Activated naive CD8-positive, alpha-beta T cell treated with anti-CD3 and anti-CD28 coated beads, Interleukin-2, amount 10 ng/mL, durations not matched to agents 7 days and 5 days (primary cell): Measurements from ENCODE around the gene SCYL2. TPM values are rescaled to one million over a fixed set of nuclear protein-coding genes. Genes with fewer than 3 reads are reported as not detected.
"Not testable (repeated sequence)": the region's sequence is repeated elsewhere in the genome, so short reads cannot be mapped to it uniquely, and the experiment has no call there.

Source experiments
- ATAC-seq: fragments of 150-1000 bp; cut with Tn5 transposase; one replicate; pipeline ENCODE4 v1.10.0; 2021; ENCODE audit warnings: low read depth, moderate library complexity
- POLR2A ChIA-PET: fragments of 350-600 bp; sonication (Branson Sonifier 250); formaldehyde crosslinking; loops from one replicate; lab custom pipeline; 2021; ENCODE audit warnings: antibody characterized with exemption; lab: Charles Lee
- DNase-seq: peaks from one replicate; pipeline ENCODE4 v3.0.0; 2021
- H3K27ac Mint-ChIP-seq: one replicate; pipeline ENCODE4 v1.8.0; 2022; ENCODE audit warnings: mild to moderate bottlenecking, mixed read lengths
- H3K27me3 Mint-ChIP-seq: one replicate; pipeline ENCODE4 v1.8.0; 2022; ENCODE audit warnings: mild to moderate bottlenecking, moderate library complexity, mixed read lengths
- H3K36me3 Mint-ChIP-seq: one replicate; pipeline ENCODE4 v1.8.0; 2021; ENCODE audit warnings: mild to moderate bottlenecking, mixed read lengths
- H3K4me1 Mint-ChIP-seq: one replicate; pipeline ENCODE4 v1.8.0; 2021; ENCODE audit warnings: mixed read lengths
- H3K4me3 Mint-ChIP-seq: one replicate; pipeline ENCODE4 v1.8.0; 2022; ENCODE audit warnings: mild to moderate bottlenecking, moderate library complexity, mixed read lengths
- H3K9me3 Mint-ChIP-seq: one replicate; pipeline ENCODE4 v1.8.0; 2021; ENCODE audit warnings: mixed read lengths
- total RNA-seq, 2 experiments: library from RNA; stranded (reverse); gene quantifications; one replicate each; pipeline ENCODE4 v1.2.3, GENCODE V29; 2021

SCYL2 gene
- total RNA-seq, 2 experiments from 2014 or later: 37.2 to 37.8 TPM

GRCh38 chr12:100311317-100311716 is 44.3 kb downstream of the SCYL2 start:
- ATAC-seq (no peak), DNase-seq (no peak)
- POLR2A ChIA-PET: no interaction called here
- Mint-ChIP-seq H3K9me3 (peaks cover 7% of the 10 kb centered on the region), H3K4me3 (no peak overlapping the region), H3K4me1 (no peaks in the 10 kb centered on the region), H3K27me3 (no peaks in the 10 kb centered on the region), H3K36me3 (peaks cover 28% of the 10 kb centered on the region), H3K27ac (no peak overlapping the region)

DNA sequence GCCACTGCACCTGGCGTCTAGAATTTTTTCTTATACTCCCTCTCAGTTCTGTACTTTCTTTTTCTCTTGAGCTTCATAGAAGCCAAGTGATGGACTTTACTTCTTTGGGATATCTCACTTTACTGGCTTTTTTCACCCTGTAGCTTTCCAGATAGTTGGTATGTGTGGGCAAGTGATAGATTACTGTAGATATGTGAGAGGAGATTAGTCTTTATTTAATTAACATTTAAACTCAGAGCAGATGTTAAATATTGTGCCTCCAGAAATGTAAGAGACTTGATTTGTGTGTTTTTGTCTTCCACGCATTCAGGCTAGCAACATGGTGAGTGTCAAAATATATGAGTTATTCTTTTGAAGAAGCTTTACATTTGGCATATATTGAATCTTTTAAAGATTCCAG is 50.4 kb downstream of the SCYL2 start:
- Mint-ChIP-seq H3K4me1 (no peaks in the 10 kb centered on the region), H3K27ac (no peak overlapping the region), H3K27me3 (no peaks in the 10 kb centered on the region), H3K4me3 (no peak overlapping the region), H3K36me3 (peaks cover 8% of the 10 kb centered on the region), H3K9me3 (no peaks in the 10 kb centered on the region)
- DNase-seq: no peak
- POLR2A ChIA-PET: no interaction called here
- ATAC-seq: no peak

DNA sequence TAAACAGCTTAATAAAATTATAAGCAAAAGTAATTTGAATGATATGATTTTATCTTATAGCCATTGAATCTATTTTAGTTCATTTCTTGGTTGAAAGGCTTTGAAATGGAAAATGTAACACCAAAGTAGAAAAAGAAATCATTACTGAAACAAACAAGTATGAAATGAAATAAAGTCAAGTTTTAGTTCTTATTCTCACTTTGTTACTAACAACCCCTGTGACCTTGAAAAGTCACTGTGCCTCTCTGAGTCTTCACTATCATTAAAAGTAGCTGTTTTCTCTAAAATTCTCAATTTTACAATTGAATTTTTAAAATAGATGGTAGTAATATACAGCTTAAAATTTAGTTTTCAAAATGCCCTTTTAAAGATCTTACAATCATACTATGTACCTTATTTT is 57.5 kb downstream of the SCYL2 start:
- POLR2A ChIA-PET: no interaction called here
- H3K4me1 Mint-ChIP-seq: no peaks in the 10 kb centered on the region
- no peaks in the 10 kb centered on the region for H3K27me3 Mint-ChIP-seq
- no peaks in the 10 kb centered on the region for H3K9me3 Mint-ChIP-seq
- H3K36me3 Mint-ChIP-seq: peaks cover 15% of the 10 kb centered on the region
- no peak overlapping the region for H3K27ac Mint-ChIP-seq
- no peak overlapping the region for H3K4me3 Mint-ChIP-seq
- ATAC-seq: no peak
- DNase-seq: no peak

- no peak for DNase-seq
- Mint-ChIP-seq H3K36me3 (peaks cover 19% of the 10 kb centered on the region), H3K9me3 (no peaks in the 10 kb centered on the region), H3K4me3 (no peak overlapping the region), H3K27ac (no peak overlapping the region), H3K4me1 (no peaks in the 10 kb centered on the region), H3K27me3 (no peaks in the 10 kb centered on the region)
- POLR2A ChIA-PET: no interaction called here
- no peak for ATAC-seq
Observed at GRCh38 chr12:100326208-100326607, 59.2 kb downstream of the SCYL2 start.

GRCh38 chr12:100329800-100330199 is 62.8 kb downstream of the SCYL2 start:
- DNase-seq: no peak
- Mint-ChIP-seq H3K9me3 (no peaks in the 10 kb centered on the region), H3K36me3 (peaks cover 23% of the 10 kb centered on the region), H3K27me3 (no peaks in the 10 kb centered on the region), H3K4me1 (no peaks in the 10 kb centered on the region), H3K27ac (no peak overlapping the region), H3K4me3 (no peak overlapping the region)
- POLR2A ChIA-PET: no interaction called here
- no peak for ATAC-seq

DNA sequence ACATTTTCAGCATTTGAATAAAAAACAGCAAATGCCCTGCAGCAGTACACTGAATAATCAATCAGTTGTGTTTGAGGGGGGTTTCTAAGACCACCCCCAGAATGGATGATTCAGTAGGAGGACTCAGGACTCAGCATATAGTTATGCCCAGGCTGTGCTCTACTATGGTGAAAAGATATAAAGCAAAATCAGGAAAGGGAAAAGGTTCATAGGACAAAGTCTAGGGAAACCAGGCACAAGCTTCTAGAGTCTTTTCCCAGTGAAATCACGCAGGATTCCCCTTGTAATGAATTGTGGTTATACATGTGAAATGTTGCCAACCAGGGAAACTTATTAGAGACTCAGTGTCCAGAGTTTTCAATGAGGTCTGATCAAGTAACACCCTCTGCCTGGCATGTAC is 64.9 kb downstream of the SCYL2 start:
- H3K27me3 Mint-ChIP-seq: no peaks in the 10 kb centered on the region
- H3K36me3 Mint-ChIP-seq: peaks cover 29% of the 10 kb centered on the region
- no peaks in the 10 kb centered on the region for H3K4me1 Mint-ChIP-seq
- H3K4me3 Mint-ChIP-seq: no peak overlapping the region
- ATAC-seq (no peak), DNase-seq (no peak)
- no peak overlapping the region for H3K27ac Mint-ChIP-seq
- H3K9me3 Mint-ChIP-seq: no peaks in the 10 kb centered on the region
- POLR2A ChIA-PET: no interaction called here

- POLR2A ChIA-PET: no interaction called here
Observed at GRCh38 chr12:100332852-100333251, 65.9 kb downstream of the SCYL2 start.

GRCh38 chr12:100337299-100337698 is 70.3 kb downstream of the SCYL2 start:
- H3K27ac Mint-ChIP-seq: no peak overlapping the region
- H3K27me3 Mint-ChIP-seq: no peaks in the 10 kb centered on the region
- ATAC-seq: no peak

More at GRCh38 chr12:100332852-100333251, 65.9 kb downstream of the SCYL2 start:
- Mint-ChIP-seq H3K27me3 (no peaks in the 10 kb centered on the region), H3K36me3 (peaks cover 31% of the 10 kb centered on the region), H3K27ac (no peak overlapping the region), H3K9me3 (no peaks in the 10 kb centered on the region), H3K4me3 (no peak overlapping the region), H3K4me1 (no peaks in the 10 kb centered on the region)
- ATAC-seq (no peak), DNase-seq (no peak)

GRCh38 chr12:100337727-100338126 is 70.8 kb downstream of the SCYL2 start:
- Mint-ChIP-seq H3K9me3 (no peaks in the 10 kb centered on the region), H3K4me1 (no peaks in the 10 kb centered on the region), H3K27ac (no peak overlapping the region), H3K4me3 (no peak overlapping the region), H3K36me3 (peaks cover 29% of the 10 kb centered on the region), H3K27me3 (no peaks in the 10 kb centered on the region)
- POLR2A ChIA-PET: no interaction called here
- DNase-seq (no peak), ATAC-seq (no peak)

More at GRCh38 chr12:100337299-100337698, 70.3 kb downstream of the SCYL2 start:
- no peak for DNase-seq
- peaks cover 25% of the 10 kb centered on the region for H3K36me3 Mint-ChIP-seq
- H3K9me3 Mint-ChIP-seq: no peaks in the 10 kb centered on the region
- no peak overlapping the region for H3K4me3 Mint-ChIP-seq
- POLR2A ChIA-PET: no interaction called here
- no peaks in the 10 kb centered on the region for H3K4me1 Mint-ChIP-seq

DNA sequence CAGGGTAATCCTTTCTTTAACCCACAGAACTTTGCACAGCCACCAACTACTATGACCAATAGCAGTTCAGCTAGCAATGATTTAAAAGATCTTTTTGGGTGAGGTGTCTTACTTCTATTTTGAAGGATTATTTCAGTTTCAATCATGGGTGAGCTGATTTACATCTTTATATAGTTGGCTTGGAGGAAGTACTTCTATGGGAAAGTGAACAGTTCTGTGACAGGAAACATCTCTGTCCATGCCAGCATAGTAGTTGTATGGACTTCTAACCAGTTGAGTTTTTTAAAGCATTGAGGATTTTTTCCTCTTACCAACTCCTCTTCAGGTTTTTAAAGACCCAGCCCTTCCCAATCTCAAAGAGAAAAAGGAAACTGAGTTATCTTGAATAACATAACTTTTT is 72.1 kb downstream of the SCYL2 start:
- POLR2A ChIA-PET: no interaction called here
- Mint-ChIP-seq H3K9me3 (no peaks in the 10 kb centered on the region), H3K4me3 (no peak overlapping the region), H3K36me3 (peaks cover 28% of the 10 kb centered on the region), H3K27me3 (no peaks in the 10 kb centered on the region), H3K27ac (no peak overlapping the region), H3K4me1 (no peaks in the 10 kb centered on the region)
- ATAC-seq (no peak), DNase-seq (no peak)

GRCh38 chr12:100342897-100343296 is 75.9 kb downstream of the SCYL2 start:
- H3K4me1 Mint-ChIP-seq, H3K4me3 Mint-ChIP-seq, ATAC-seq, H3K9me3 Mint-ChIP-seq, POLR2A ChIA-PET, H3K27ac Mint-ChIP-seq, DNase-seq, H3K27me3 Mint-ChIP-seq: not testable (repeated sequence)
- peaks cover 13% of the 10 kb centered on the region for H3K36me3 Mint-ChIP-seq

GRCh38 chr12:100344351-100344750 is 77.4 kb downstream of the SCYL2 start:
- H3K36me3 Mint-ChIP-seq, POLR2A ChIA-PET, H3K4me1 Mint-ChIP-seq, H3K4me3 Mint-ChIP-seq, DNase-seq, H3K9me3 Mint-ChIP-seq, H3K27ac Mint-ChIP-seq, ATAC-seq, H3K27me3 Mint-ChIP-seq: not testable (repeated sequence)

DNA sequence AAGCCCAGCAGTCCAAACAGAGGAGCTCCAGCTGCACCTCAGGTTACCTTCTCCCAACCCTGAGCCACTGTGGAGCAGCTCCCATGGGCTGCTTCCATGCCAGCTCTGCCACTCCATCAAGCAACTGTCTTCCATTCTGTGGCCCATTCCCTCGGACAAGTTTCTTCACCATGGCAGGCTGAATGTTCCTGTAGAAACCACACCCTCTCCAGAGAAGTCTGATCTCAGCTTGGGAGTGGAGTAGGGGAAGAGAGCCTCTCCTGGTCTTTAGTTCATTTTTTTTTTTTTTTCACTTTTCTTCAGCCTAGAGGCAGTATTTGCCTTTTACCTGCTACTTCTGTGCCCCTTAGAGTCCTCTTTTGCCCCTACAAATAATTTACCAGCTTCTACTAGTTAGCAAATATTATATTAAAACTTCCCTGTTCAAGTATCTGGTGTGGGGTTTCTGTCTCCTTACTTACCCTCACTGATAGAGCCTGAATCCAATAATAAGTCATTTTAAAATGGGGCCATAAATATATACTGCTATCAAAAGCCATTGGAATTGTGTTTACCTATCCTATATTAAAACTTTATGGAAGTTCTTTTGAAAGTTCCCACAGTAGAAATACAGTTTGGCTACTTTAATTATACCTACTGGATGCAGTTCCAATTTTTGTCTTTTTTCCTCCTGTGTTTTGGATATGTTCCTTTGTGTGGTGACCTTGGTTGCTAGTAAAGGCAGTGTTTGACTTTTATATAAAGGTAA is 78.2 kb downstream of the SCYL2 start:
- POLR2A ChIA-PET: no interaction called here
- no peak overlapping the region for H3K4me3 Mint-ChIP-seq

GRCh38 chr12:100346660-100347059 is 79.7 kb downstream of the SCYL2 start:
- ATAC-seq: no peak
- Mint-ChIP-seq H3K27me3 (peaks cover 2% of the 10 kb centered on the region), H3K36me3 (peaks cover 6% of the 10 kb centered on the region), H3K4me1 (no peaks in the 10 kb centered on the region), H3K9me3 (no peaks in the 10 kb centered on the region), H3K4me3 (no peak overlapping the region), H3K27ac (no peak overlapping the region)
- POLR2A ChIA-PET: no interaction called here
- DNase-seq: no peak

More for the DNA sequence above, 78.2 kb downstream of the SCYL2 start:
- DNase-seq (no peak), ATAC-seq (no peak)
- Mint-ChIP-seq H3K27ac (no peak overlapping the region), H3K36me3 (peaks cover 6% of the 10 kb centered on the region), H3K9me3 (no peaks in the 10 kb centered on the region), H3K27me3 (no peaks in the 10 kb centered on the region), H3K4me1 (no peaks in the 10 kb centered on the region)
